Activated naive CD8-positive, alpha-beta T cell treated with anti-CD3 and anti-CD28 coated beads, Interleukin-2, amount 10 ng/mL, durations not matched to agents 7 days and 5 days (primary cell): ENCODE data around the gene ARAP3. TPM values are rescaled to one million over a fixed set of nuclear protein-coding genes. Genes with fewer than 3 reads are reported as not detected.
A peak's percentile ranks its signal among the peaks of the same experiment; 100 is the strongest.
"Not testable (repeated sequence)": the region's sequence is repeated elsewhere in the genome, so short reads cannot be mapped to it uniquely, and the experiment has no call there.

Experiments
- ATAC-seq: fragments of 150-1000 bp; cut with Tn5 transposase; one replicate; pipeline ENCODE4 v1.10.0; 2021; ENCODE audit warnings: low read depth, moderate library complexity
- POLR2A ChIA-PET: fragments of 350-600 bp; sonication (Branson Sonifier 250); formaldehyde crosslinking; loops from one replicate; lab custom pipeline; 2021; ENCODE audit warnings: antibody characterized with exemption; lab: Charles Lee
- DNase-seq: peaks from one replicate; pipeline ENCODE4 v3.0.0; 2021
- H3K27ac Mint-ChIP-seq: one replicate; pipeline ENCODE4 v1.8.0; 2022; ENCODE audit warnings: mild to moderate bottlenecking, mixed read lengths
- H3K27me3 Mint-ChIP-seq: one replicate; pipeline ENCODE4 v1.8.0; 2022; ENCODE audit warnings: mild to moderate bottlenecking, moderate library complexity, mixed read lengths
- H3K36me3 Mint-ChIP-seq: one replicate; pipeline ENCODE4 v1.8.0; 2021; ENCODE audit warnings: mild to moderate bottlenecking, mixed read lengths
- H3K4me1 Mint-ChIP-seq: one replicate; pipeline ENCODE4 v1.8.0; 2021; ENCODE audit warnings: mixed read lengths
- H3K4me3 Mint-ChIP-seq: one replicate; pipeline ENCODE4 v1.8.0; 2022; ENCODE audit warnings: mild to moderate bottlenecking, moderate library complexity, mixed read lengths
- H3K9me3 Mint-ChIP-seq: one replicate; pipeline ENCODE4 v1.8.0; 2021; ENCODE audit warnings: mixed read lengths
- total RNA-seq, 2 experiments: library from RNA; stranded (reverse); gene quantifications; one replicate each; pipeline ENCODE4 v1.2.3, GENCODE V29; 2021

ARAP3 gene
- total RNA-seq = 10 to 100 TPM; 17.0 to 17.9 TPM

- H3K9me3 Mint-ChIP-seq = no peaks in the 10 kb centered on the region
- ATAC-seq (peak; percentile 75), DNase-seq (peak; percentile 75)
- peak within 1 kb of the TSS; percentile 78 for H3K27ac Mint-ChIP-seq
- POLR2A ChIA-PET = interaction anchor here (1.2 to 2.3 kb wide), 3 partner anchors 12 to 90 kb away, joined by 5 to 9 read pairs (median 5); partner anchors contain the start of gene FCHSD1
- peaks cover 2% of the 10 kb centered on the region for H3K27me3 Mint-ChIP-seq
- H3K4me1 Mint-ChIP-seq = peaks cover 34% of the 10 kb centered on the region
- H3K4me3 Mint-ChIP-seq = peak within 1 kb of the TSS; percentile 83
- H3K36me3 Mint-ChIP-seq = peaks cover 4% of the 10 kb centered on the region
Observed at GRCh38 chr5:141681695-141682641, at the start of gene ARAP3. Gene ARAP3, minus strand, starts transcription at chr5:141682230. Its CDS starts 1,744 bp downstream, at chr5:141680486.

GRCh38 chr5:141729387-141730006 lies 47.5 kb upstream of the ARAP3 start:
- no peaks in the 10 kb centered on the region for H3K9me3 Mint-ChIP-seq

GRCh38 chr5:141725891-141726290 lies 43.9 kb upstream of the ARAP3 start:
- Mint-ChIP-seq H3K4me1 (peaks cover 13% of the 10 kb centered on the region), H3K36me3 (no peaks in the 10 kb centered on the region), H3K9me3 (no peaks in the 10 kb centered on the region), H3K4me3 (no peak overlapping the region), H3K27ac (no peak overlapping the region), H3K27me3 (peaks cover 8% of the 10 kb centered on the region)
- ATAC-seq (no peak), DNase-seq (no peak)
- POLR2A ChIA-PET = no interaction called here

More at GRCh38 chr5:141729387-141730006, 47.5 kb upstream of the ARAP3 start:
- DNase-seq (no peak), ATAC-seq (no peak)
- Mint-ChIP-seq H3K27me3 (peaks cover 8% of the 10 kb centered on the region), H3K36me3 (no peaks in the 10 kb centered on the region), H3K4me3 (no peak overlapping the region), H3K27ac (no peak overlapping the region), H3K4me1 (peaks cover 21% of the 10 kb centered on the region)
- POLR2A ChIA-PET = no interaction called here

GRCh38 chr5:141725174-141725573 lies 43.1 kb upstream of the ARAP3 start:
- H3K9me3 Mint-ChIP-seq, H3K27me3 Mint-ChIP-seq, DNase-seq, H3K27ac Mint-ChIP-seq, H3K4me1 Mint-ChIP-seq, H3K36me3 Mint-ChIP-seq, H3K4me3 Mint-ChIP-seq, ATAC-seq, POLR2A ChIA-PET: not testable (repeated sequence)

- POLR2A ChIA-PET = no interaction called here
- DNase-seq = no peak
- Mint-ChIP-seq H3K4me1 (no peaks in the 10 kb centered on the region), H3K36me3 (no peaks in the 10 kb centered on the region), H3K27me3 (peaks cover 16% of the 10 kb centered on the region), H3K4me3 (no peak overlapping the region), H3K27ac (no peak overlapping the region), H3K9me3 (no peaks in the 10 kb centered on the region)
- ATAC-seq = no peak
Observed at GRCh38 chr5:141722266-141722665, 40.2 kb upstream of the ARAP3 start.

GRCh38 chr5:141717043-141717442 lies 35.0 kb upstream of the ARAP3 start:
- H3K4me1 Mint-ChIP-seq = peaks cover 8% of the 10 kb centered on the region
- POLR2A ChIA-PET = no interaction called here
- no peak overlapping the region for H3K27ac Mint-ChIP-seq
- peaks cover 16% of the 10 kb centered on the region for H3K27me3 Mint-ChIP-seq
- DNase-seq = no peak
- H3K9me3 Mint-ChIP-seq = no peaks in the 10 kb centered on the region
- no peak for ATAC-seq
- no peak overlapping the region for H3K4me3 Mint-ChIP-seq
- no peaks in the 10 kb centered on the region for H3K36me3 Mint-ChIP-seq

- no peak overlapping the region for H3K4me3 Mint-ChIP-seq
Observed at GRCh38 chr5:141716468-141716867, 34.4 kb upstream of the ARAP3 start.

GRCh38 chr5:141716009-141716408 lies 34.0 kb upstream of the ARAP3 start:
- no peak overlapping the region for H3K4me3 Mint-ChIP-seq
- peaks cover 20% of the 10 kb centered on the region for H3K27me3 Mint-ChIP-seq
- no peaks in the 10 kb centered on the region for H3K9me3 Mint-ChIP-seq
- H3K36me3 Mint-ChIP-seq = no peaks in the 10 kb centered on the region
- no peak for ATAC-seq
- peaks cover 8% of the 10 kb centered on the region for H3K4me1 Mint-ChIP-seq
- H3K27ac Mint-ChIP-seq = no peak overlapping the region
- POLR2A ChIA-PET = no interaction called here
- no peak for DNase-seq

More at GRCh38 chr5:141716468-141716867, 34.4 kb upstream of the ARAP3 start:
- ATAC-seq = no peak
- POLR2A ChIA-PET = no interaction called here
- Mint-ChIP-seq H3K36me3 (no peaks in the 10 kb centered on the region), H3K9me3 (no peaks in the 10 kb centered on the region), H3K27ac (no peak overlapping the region), H3K4me1 (peaks cover 8% of the 10 kb centered on the region), H3K27me3 (peaks cover 16% of the 10 kb centered on the region)
- DNase-seq = no peak

GRCh38 chr5:141715346-141715905 lies 33.4 kb upstream of the ARAP3 start:
- no peaks in the 10 kb centered on the region for H3K36me3 Mint-ChIP-seq
- no peak for DNase-seq
- H3K4me3 Mint-ChIP-seq = no peak overlapping the region
- no peak for ATAC-seq
- no peak overlapping the region for H3K27ac Mint-ChIP-seq
- peaks cover 18% of the 10 kb centered on the region for H3K27me3 Mint-ChIP-seq
- H3K9me3 Mint-ChIP-seq = no peaks in the 10 kb centered on the region
- POLR2A ChIA-PET = no interaction called here
- peaks cover 8% of the 10 kb centered on the region for H3K4me1 Mint-ChIP-seq

- peaks cover 18% of the 10 kb centered on the region for H3K27me3 Mint-ChIP-seq
- H3K27ac Mint-ChIP-seq = no peak overlapping the region
- no peaks in the 10 kb centered on the region for H3K9me3 Mint-ChIP-seq
- H3K4me1 Mint-ChIP-seq = peaks cover 8% of the 10 kb centered on the region
- POLR2A ChIA-PET = no interaction called here
- H3K4me3 Mint-ChIP-seq = no peak overlapping the region
- no peak for DNase-seq
- ATAC-seq = no peak
- no peaks in the 10 kb centered on the region for H3K36me3 Mint-ChIP-seq
Observed at GRCh38 chr5:141714542-141715310, 32.7 kb upstream of the ARAP3 start.

GRCh38 chr5:141713616-141714309 lies 31.7 kb upstream of the ARAP3 start:
- ATAC-seq (no peak), DNase-seq (no peak)
- Mint-ChIP-seq H3K36me3 (no peaks in the 10 kb centered on the region), H3K27ac (no peak overlapping the region), H3K9me3 (no peaks in the 10 kb centered on the region), H3K4me1 (peaks cover 8% of the 10 kb centered on the region), H3K4me3 (no peak overlapping the region), H3K27me3 (peaks cover 21% of the 10 kb centered on the region)
- POLR2A ChIA-PET = no interaction called here

- H3K4me3 Mint-ChIP-seq = no peak overlapping the region
- H3K9me3 Mint-ChIP-seq = no peaks in the 10 kb centered on the region
- ATAC-seq (no peak), DNase-seq (no peak)
- POLR2A ChIA-PET = no interaction called here
- no peaks in the 10 kb centered on the region for H3K36me3 Mint-ChIP-seq
- no peak overlapping the region for H3K27ac Mint-ChIP-seq
- peaks cover 13% of the 10 kb centered on the region for H3K27me3 Mint-ChIP-seq
- H3K4me1 Mint-ChIP-seq = peaks cover 8% of the 10 kb centered on the region
Observed at GRCh38 chr5:141711687-141712086, 29.7 kb upstream of the ARAP3 start.
